GM23338 (cell line): ENCODE measurements around the gene KMT2E. TPM values are rescaled to one million over a fixed set of nuclear protein-coding genes. Genes with fewer than 3 reads are reported as not detected.

ENCODE experiments used
- ATAC-seq: fragments of 200-7000 bp; cut with Tn5 transposase; 3 replicates; pipeline ENCODE4 v1.9.1; 2020
- DNase-seq: peaks from one replicate; pipeline ENCODE4 v3.0.0-alpha.2; 2015; ENCODE audit warnings: low spot score
- H2AFZ ChIP-seq: fragments of 200-600 bp; sonication (generic); 2 replicates; pipeline ENCODE4 v1.8.0; 2016; ENCODE audit warnings: antibody characterized with exemption, mild to moderate bottlenecking, moderate library complexity
- H3F3A ChIP-seq: fragments of 200-600 bp; sonication (generic); replicated peaks from 2 replicates; pipeline ENCODE4 v1.8.0; 2017; ENCODE audit warnings: antibody characterized with exemption, mixed run types, low read depth
- H3K27ac ChIP-seq: fragments of 200-600 bp; sonication (generic); 2 replicates; pipeline ENCODE4 v1.6.1; 2016; ENCODE audit warnings: low read depth
- H3K27me3 ChIP-seq: fragments of 200-600 bp; sonication (generic); 2 replicates; pipeline ENCODE4 v1.8.0; 2016; ENCODE audit warnings: mild to moderate bottlenecking, mixed run types, moderate library complexity; ENCODE audit not compliant: insufficient read depth
- H3K36me3 ChIP-seq: fragments of 200-600 bp; sonication (generic); 2 replicates; pipeline ENCODE4 v1.8.0; 2016; ENCODE audit warnings: mild to moderate bottlenecking; ENCODE audit not compliant: insufficient read depth
- H3K4me1 ChIP-seq: fragments of 200-600 bp; sonication (generic); 2 replicates; pipeline ENCODE4 v1.8.0; 2016; ENCODE audit warnings: mild to moderate bottlenecking, moderate library complexity; ENCODE audit not compliant: insufficient read depth
- H3K4me2 ChIP-seq: fragments of 200-600 bp; sonication (generic); 2 replicates; pipeline ENCODE4 v1.7.1; 2017; ENCODE audit warnings: mixed run types
- H3K4me3 ChIP-seq: fragments of 200-600 bp; sonication (generic); 2 replicates; pipeline ENCODE4 v1.6.1; 2016; ENCODE audit warnings: mixed run types
- H3K79me2 ChIP-seq: fragments of 200-600 bp; sonication (generic); replicated peaks from 2 replicates; pipeline ENCODE4 v1.8.0; 2017; ENCODE audit warnings: mild to moderate bottlenecking; ENCODE audit not compliant: insufficient read depth
- H3K9me2 ChIP-seq: fragments of 200-600 bp; sonication (generic); 2 replicates; pipeline ENCODE4 v1.8.0; 2017; ENCODE audit not compliant: insufficient read depth
- H4K20me1 ChIP-seq: fragments of 200-600 bp; sonication (generic); replicated peaks from 2 replicates; pipeline ENCODE4 v1.8.0; 2017; ENCODE audit warnings: mild to moderate bottlenecking; ENCODE audit not compliant: insufficient read depth
- H3K27ac Mint-ChIP-seq: 2 replicates; pipeline ENCODE4 v1.8.0; 2020; ENCODE audit warnings: inconsistent platforms, mild to moderate bottlenecking, moderate library complexity, mixed read lengths
- H3K27me3 Mint-ChIP-seq: 3 replicates; pipeline ENCODE4 v1.8.0; 2022; ENCODE audit warnings: low read depth, mild to moderate bottlenecking, moderate library complexity, mixed read lengths, inconsistent platforms; ENCODE audit not compliant: insufficient read depth, poor library complexity
- H3K36me3 Mint-ChIP-seq: 3 replicates; pipeline ENCODE4 v1.8.0; 2021; ENCODE audit warnings: low read depth, mild to moderate bottlenecking, inconsistent platforms, moderate library complexity, mixed read lengths
- H3K4me1 Mint-ChIP-seq: 3 replicates; pipeline ENCODE4 v1.8.0; 2020; ENCODE audit warnings: mild to moderate bottlenecking, inconsistent platforms, mixed read lengths
- H3K4me3 Mint-ChIP-seq: 3 replicates; pipeline ENCODE4 v1.8.0; 2021; ENCODE audit warnings: moderate library complexity, mild to moderate bottlenecking, inconsistent platforms, mixed read lengths
- H3K9me3 Mint-ChIP-seq: 3 replicates; pipeline ENCODE4 v1.8.0; 2020; ENCODE audit warnings: moderate library complexity, mild to moderate bottlenecking, inconsistent platforms, mixed read lengths
- EZH2 ChIP-seq: fragments of 200-600 bp; sonication (generic); IDR thresholded peaks from one replicate; pipeline ENCODE4 v1.8.0; 2017; ENCODE audit warnings: antibody characterized with exemption, mild to moderate bottlenecking, low read depth; ENCODE audit not compliant: unreplicated experiment
- STAT1 ChIP-seq: IDR thresholded peaks from one replicate; pipeline ENCODE4 v1.6.1; 2016; ENCODE audit warnings: antibody characterized with exemption; ENCODE audit not compliant: unreplicated experiment
- ZNF331 ChIP-seq: fragments of 250-450 bp; sonication (Bioruptor Pico); IDR thresholded peaks from 2 replicates; pipeline ENCODE4 v1.5.0; 2020; ENCODE audit warnings: low read depth, mild to moderate bottlenecking, moderate library complexity
- polyA plus RNA-seq: library from polyadenylated mRNA; unstranded; fragments of >200 nt; fragmentation: Nextera tagmentation; extraction: Ambion mirVana; gene quantifications from 2 replicates; pipeline ENCODE4 v1.2.1, GENCODE V29; 2016
- total RNA-seq: library from RNA; depleted of rRNA; stranded (reverse); fragments of >200 nt; shearing (Covaris generic); gene quantifications from 2 replicates; pipeline ENCODE4 v1.2.3, GENCODE V29; 2014
- TF ChIP-seq, protein P1 (sequence below), 2 experiments: fragments of 200-600 bp in 1 of 2; sonication (generic) in 1 of 2; conservative IDR thresholded peaks; 2 replicates each; pipeline versions ENCODE4 v1.5.1 to v1.6.1; 2016 to 2017; ENCODE audit warnings: antibody characterized with exemption in 2 of 2, low read depth in 2 of 2, mild to moderate bottlenecking in 2 of 2, moderate library complexity in 1 of 2

Gene KMT2E
- total and polyA plus RNA-seq, 2 experiments from 2014 or later: 50.2 to 70.9 TPM

DNA sequence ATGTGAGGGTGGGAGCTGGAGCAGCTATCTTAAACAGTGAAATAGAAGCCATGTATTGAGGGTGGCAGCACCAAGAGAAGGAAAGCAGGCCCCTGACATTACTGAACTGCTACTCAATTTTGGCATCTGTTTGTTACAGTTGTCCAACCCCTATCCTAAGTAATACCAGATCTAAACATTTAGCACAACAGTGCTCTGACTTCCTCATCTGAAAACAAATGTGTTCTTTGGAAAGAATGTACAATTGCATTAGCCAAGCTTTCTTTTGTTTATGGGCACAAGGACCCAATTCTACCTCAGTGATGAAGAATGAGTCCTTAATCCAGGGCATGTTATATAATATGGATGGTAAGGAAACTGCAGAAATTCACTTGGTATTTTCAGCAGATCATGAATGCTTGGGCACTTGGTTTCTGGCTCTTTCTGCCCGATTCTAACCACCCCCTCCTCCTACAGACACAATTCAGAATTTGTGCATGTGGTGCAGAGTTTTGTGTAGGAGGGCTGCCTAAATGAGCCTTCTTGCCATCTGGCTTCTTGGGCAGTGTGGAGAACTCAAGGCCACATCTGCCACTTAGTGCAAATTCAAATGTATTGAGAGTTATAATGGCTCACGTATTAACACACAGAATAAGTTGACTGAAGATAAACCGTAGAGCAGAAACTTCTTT, 36.9 kb upstream of the KMT2E start:
- TF ChIP-seq STAT1: no peak
- no peaks in the 10 kb centered on the region; the same call in 2 of the 3 replicates for H3K9me3 Mint-ChIP-seq
- peaks cover 5% of the 10 kb centered on the region for H3K27me3 Mint-ChIP-seq
- Histone ChIP-seq H3K27me3 (no peaks in the 10 kb centered on the region), H4K20me1 (no peaks in the 10 kb centered on the region), H3K4me2 (no peak overlapping the region), H3F3A (no peaks in the 10 kb centered on the region), H3K79me2 (peaks cover 6% of the 10 kb centered on the region), H3K4me1 (peaks cover 23% of the 10 kb centered on the region), H2AFZ (no peak overlapping the region), H3K27ac (peak overlapping the region; percentile 16; the same call in 1 of the 2 replicates), H3K4me3 (no peak overlapping the region), H3K9me2 (peaks cover 5% of the 10 kb centered on the region; the same call in 1 of the 2 replicates), H3K36me3 (no peaks in the 10 kb centered on the region)
- H3K27ac Mint-ChIP-seq: no peak overlapping the region; the same call in 1 of the 2 replicates
- H3K4me3 Mint-ChIP-seq: no peak overlapping the region
- ATAC-seq: no peak
- no peaks in the 10 kb centered on the region for H3K36me3 Mint-ChIP-seq
- peaks cover 31% of the 10 kb centered on the region for H3K4me1 Mint-ChIP-seq
- DNase-seq: no peak

DNA sequence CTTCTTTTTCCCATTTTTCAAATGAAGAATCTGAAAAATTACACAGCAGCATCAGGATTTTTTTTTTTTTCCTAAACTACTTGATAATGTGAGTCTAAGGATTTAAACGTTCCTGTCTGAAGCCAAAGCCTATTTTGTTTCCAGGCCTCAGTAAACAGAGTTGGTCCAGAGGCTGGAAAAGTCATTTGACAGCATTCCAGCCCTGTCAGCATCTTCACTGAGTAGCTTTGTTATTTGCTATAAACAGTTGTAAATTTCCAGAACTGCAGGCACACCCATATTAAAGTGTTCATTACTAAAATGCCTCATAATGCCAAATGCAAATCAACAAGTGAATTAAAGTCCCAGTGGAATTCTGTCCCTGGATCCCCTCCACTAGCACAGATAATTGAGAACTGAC, 35.5 kb upstream of the KMT2E start:
- DNase-seq: no peak
- ATAC-seq: no peak
- peaks cover 5% of the 10 kb centered on the region; the same call in 1 of the 2 replicates for H3K9me2 ChIP-seq
- no peaks in the 10 kb centered on the region for H3F3A ChIP-seq
- Mint-ChIP-seq H3K36me3 (no peaks in the 10 kb centered on the region), H3K4me3 (no peak overlapping the region), H3K27me3 (peaks cover 5% of the 10 kb centered on the region), H3K9me3 (no peaks in the 10 kb centered on the region; the same call in 2 of the 3 replicates), H3K4me1 (peaks cover 44% of the 10 kb centered on the region), H3K27ac (no peak overlapping the region)
- no peaks in the 10 kb centered on the region for H3K27me3 ChIP-seq
- TF ChIP-seq, protein P1, sequence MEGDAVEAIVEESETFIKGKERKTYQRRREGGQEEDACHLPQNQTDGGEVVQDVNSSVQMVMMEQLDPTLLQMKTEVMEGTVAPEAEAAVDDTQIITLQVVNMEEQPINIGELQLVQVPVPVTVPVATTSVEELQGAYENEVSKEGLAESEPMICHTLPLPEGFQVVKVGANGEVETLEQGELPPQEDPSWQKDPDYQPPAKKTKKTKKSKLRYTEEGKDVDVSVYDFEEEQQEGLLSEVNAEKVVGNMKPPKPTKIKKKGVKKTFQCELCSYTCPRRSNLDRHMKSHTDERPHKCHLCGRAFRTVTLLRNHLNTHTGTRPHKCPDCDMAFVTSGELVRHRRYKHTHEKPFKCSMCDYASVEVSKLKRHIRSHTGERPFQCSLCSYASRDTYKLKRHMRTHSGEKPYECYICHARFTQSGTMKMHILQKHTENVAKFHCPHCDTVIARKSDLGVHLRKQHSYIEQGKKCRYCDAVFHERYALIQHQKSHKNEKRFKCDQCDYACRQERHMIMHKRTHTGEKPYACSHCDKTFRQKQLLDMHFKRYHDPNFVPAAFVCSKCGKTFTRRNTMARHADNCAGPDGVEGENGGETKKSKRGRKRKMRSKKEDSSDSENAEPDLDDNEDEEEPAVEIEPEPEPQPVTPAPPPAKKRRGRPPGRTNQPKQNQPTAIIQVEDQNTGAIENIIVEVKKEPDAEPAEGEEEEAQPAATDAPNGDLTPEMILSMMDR (conservative IDR thresholded peaks at IDR 0.05; ENCODE audit: low read depth in 2 of 2): no peak
- TF ChIP-seq EZH2: no peak
- TF ChIP-seq ZNF331 (CRISPR knock-in tag): no peak
- H3K4me3 ChIP-seq: peak overlapping the region; percentile 10; the same call in 1 of the 2 replicates
- peaks cover 32% of the 10 kb centered on the region for H3K4me1 ChIP-seq
- no peak overlapping the region for H3K27ac ChIP-seq
- no peak overlapping the region for H2AFZ ChIP-seq
- peaks cover 11% of the 10 kb centered on the region for H3K79me2 ChIP-seq
- no peaks in the 10 kb centered on the region for H4K20me1 ChIP-seq
- H3K36me3 ChIP-seq: no peaks in the 10 kb centered on the region
- H3K4me2 ChIP-seq: peak overlapping the region; percentile 17

DNA sequence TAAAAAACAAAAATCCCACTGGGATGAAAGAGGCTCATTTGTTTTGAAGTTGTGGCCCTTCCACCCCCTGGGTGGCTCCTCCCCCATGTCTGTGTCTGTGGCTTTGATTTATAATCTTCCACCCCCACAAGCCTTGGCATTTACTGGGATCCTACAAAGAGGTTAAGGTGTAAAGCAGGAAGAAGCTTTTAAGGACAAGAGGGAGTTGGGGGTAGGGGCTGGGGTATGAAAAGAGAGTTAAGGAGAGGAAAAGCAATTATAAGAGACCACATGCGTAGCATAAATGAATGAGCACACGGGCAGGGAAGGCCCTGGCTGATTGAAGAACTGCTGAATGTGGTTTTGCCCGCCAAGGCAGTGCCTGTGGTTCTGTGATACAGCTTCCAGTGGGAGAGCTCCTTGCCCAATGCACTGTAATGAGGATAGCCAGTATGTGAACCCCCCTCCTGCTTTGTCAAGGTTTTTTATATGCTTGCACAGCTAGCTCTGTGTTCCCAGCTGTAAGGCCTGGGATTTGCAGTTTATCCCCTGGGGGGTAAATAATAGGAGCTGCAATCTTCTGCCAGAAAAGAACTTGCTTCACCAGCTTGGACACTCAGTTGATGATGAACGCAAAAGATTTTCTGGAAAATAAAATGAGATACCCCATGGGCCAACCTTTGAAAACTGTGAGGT, 34.7 kb upstream of the KMT2E start:
- ATAC-seq (peak; percentile 16), DNase-seq (peak; percentile 44)
- Histone ChIP-seq H3K4me1 (peaks cover 32% of the 10 kb centered on the region), H3K9me2 (peaks cover 2% of the 10 kb centered on the region; the same call in 1 of the 2 replicates), H3K27ac (peak overlapping the region; percentile 3), H3K4me3 (peak overlapping the region; percentile 10), H3K36me3 (no peaks in the 10 kb centered on the region), H3F3A (peaks cover 1% of the 10 kb centered on the region; the same call in 1 of the 2 replicates), H3K4me2 (peak overlapping the region; percentile 17), H3K79me2 (peaks cover 11% of the 10 kb centered on the region), H2AFZ (no peak overlapping the region), H4K20me1 (no peaks in the 10 kb centered on the region), H3K27me3 (no peaks in the 10 kb centered on the region)
- Mint-ChIP-seq H3K4me1 (peaks cover 44% of the 10 kb centered on the region), H3K4me3 (peak overlapping the region; percentile 57), H3K27me3 (peaks cover 10% of the 10 kb centered on the region), H3K36me3 (no peaks in the 10 kb centered on the region), H3K27ac (peak overlapping the region; percentile 64), H3K9me3 (no peaks in the 10 kb centered on the region; the same call in 2 of the 3 replicates)
- TF ChIP-seq, protein P1 (conservative IDR thresholded peaks at IDR 0.05; ENCODE audit: low read depth in 2 of 2): no peak
